GM12892 (cell line): Measurements from ENCODE around the gene RSPO1.

Experiments
- DNase-seq: peaks from one replicate; pipeline ENCODE4 v3.0.0; 2011; ENCODE audit not compliant: insufficient read length
- FAIRE-seq: peaks from 2 replicates; lab custom pipeline; 2011; peaks lifted over from hg19 to GRCh38; lab: Jason Lieb, UNC
- POLR2A ChIP-seq: IDR thresholded peaks from 2 replicates; pipeline ENCODE4 v1.6.1; 2011; ENCODE audit warnings: low read depth, low read length, control low read depth
- POLR2AphosphoS5 ChIP-seq: IDR thresholded peaks from 2 replicates; pipeline ENCODE4 v1.6.1; 2011; ENCODE audit warnings: low read depth, low read length, control low read depth
- TAF1 ChIP-seq: IDR thresholded peaks from 2 replicates; pipeline ENCODE4 v1.6.1; 2011; ENCODE audit warnings: low read depth, mild to moderate bottlenecking, control low read depth, low read length, borderline replicate concordance

Gene RSPO1

DNA sequence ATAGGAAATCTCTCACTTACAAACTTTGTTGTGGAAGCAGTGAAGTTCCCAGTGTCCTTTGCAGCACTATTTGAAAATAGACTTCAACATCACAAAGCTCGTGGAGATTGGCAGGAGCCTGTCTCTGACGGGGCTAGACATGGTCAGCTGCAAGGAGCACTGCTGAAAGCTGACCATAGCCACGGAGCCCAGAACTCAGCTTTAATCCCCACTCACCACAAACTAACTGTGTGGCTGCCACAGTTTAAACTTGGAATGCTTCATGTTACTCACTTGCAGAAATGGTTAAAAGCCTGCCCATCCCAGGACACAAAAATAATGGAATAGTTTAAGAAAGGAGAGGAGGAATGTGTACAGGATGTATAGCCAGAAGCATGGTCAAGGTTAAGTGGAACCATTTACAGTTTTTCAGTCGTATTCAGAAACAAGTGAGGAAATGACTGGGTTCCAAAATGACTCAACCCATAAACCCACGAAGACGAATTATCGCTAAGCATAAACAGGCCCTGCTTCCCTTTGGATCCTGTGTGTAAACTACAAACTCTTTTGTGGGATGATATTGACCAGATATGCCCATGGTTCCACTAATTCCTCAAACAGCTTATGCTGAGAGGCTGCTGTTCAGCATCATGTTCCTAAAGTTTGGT lies 59.7 kb downstream of the RSPO1 start:
- TF ChIP-seq POLR2A (no peak), POLR2AphosphoS5 (no peak), TAF1 (no peak)
- FAIRE-seq (no peak), DNase-seq (no peak)

DNA sequence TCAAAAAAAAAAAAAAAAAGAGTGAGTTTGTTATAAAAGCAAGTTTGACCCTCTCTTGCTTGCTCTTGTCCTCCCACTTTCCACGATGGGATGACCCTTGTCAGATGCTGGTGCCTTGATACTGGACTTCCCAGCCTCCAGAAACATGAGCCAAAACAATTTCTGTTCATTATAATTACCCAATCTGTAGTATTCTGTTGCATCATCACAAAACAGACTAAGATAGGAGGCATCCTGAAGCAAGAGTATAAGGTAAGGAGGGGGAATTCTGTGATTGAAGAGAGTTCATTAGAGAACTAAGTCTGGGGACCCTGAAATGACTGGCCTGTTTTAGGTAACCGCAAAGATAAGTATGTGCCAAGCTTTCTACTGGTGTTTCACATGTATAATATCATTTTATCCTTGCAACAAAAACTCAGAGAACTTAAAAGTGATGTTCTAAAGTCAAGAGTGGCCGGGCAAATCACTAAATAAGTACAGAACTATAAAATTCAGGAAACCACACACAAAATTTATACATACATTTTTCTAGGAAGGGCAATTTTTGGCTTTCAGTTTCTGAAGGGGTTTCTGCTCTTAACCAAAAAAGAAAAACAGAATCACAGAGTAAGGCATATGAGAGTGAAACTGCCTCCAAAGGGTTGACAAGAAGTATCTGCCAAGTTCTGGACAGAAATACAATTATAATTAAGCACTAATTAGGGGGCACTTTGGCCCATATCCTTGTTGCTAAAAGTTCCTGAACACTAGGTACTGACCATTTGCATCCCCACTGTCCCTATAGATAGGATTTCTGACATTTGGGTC lies 64.0 kb downstream of the RSPO1 start:
- FAIRE-seq = no peak

GRCh38 chr1:37567023-37567422 lies 67.7 kb downstream of the RSPO1 start:
- TF ChIP-seq POLR2AphosphoS5 (no peak), TAF1 (no peak), POLR2A (no peak)
- no peak for FAIRE-seq
- DNase-seq = no peak

More for the DNA sequence above, 64.0 kb downstream of the RSPO1 start:
- no peak for TF ChIP-seq TAF1
- TF ChIP-seq POLR2AphosphoS5 = no peak
- TF ChIP-seq POLR2A = no peak
- no peak for DNase-seq

DNA sequence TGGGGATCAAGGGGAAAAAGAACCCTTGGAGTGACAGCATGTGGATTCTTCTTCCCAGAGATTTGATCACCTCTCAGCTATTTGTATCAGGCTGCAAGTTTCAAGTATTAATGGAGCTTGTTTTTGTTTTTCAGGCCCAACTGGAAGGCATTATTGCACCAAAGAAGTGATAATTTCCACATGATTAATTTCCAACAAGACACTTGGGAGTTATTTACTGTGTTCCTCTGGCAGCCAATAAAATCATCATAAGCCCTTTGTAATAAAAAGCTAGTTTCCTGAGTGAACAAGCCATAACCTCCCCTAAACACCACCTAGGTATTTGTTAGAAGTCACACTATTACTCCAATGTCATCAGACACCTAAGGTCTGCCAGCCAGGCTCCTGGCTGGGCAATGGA lies 69.8 kb downstream of the RSPO1 start:
- DNase-seq (no peak), FAIRE-seq (no peak)
- no peak for TF ChIP-seq POLR2AphosphoS5
- TF ChIP-seq TAF1 = no peak
- TF ChIP-seq POLR2A = no peak

DNA sequence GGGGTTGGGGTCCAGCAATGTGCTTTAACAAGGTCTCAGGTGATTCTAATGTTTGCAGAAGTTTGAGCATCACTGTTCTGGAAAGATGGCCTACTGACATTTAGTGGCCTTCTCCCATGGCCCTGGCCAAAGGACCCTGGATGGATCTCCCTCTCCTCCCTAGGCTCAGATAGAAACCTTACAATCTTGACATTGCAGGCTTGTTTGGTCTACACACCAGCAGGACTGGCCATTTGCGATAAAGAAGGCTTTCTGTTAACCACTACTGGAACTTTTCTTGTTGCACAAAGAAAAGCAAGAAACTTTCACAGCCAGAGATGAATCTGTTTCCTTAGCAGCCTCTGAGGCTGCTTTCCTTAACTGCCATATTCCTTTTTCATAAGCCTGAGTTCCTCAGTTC lies 71.7 kb downstream of the RSPO1 start:
- TF ChIP-seq TAF1 (no peak), POLR2A (no peak), POLR2AphosphoS5 (no peak)

More for the DNA sequence above, 71.7 kb downstream of the RSPO1 start:
- FAIRE-seq (no peak), DNase-seq (no peak)
